Endothelial cell (in vitro differentiated cells): ENCODE results near the gene MPZL1. TPM values are rescaled to one million over a fixed set of nuclear protein-coding genes. Genes with fewer than 3 reads are reported as not detected.

ENCODE experiments used
- DNase-seq: peaks from one replicate; pipeline ENCODE4 v3.0.0; 2021; ENCODE audit warnings: low spot score
- H3K27ac Mint-ChIP-seq: one replicate; pipeline ENCODE4 v1.8.0; 2021; ENCODE audit warnings: mixed read lengths, inconsistent platforms; ENCODE audit not compliant: unreplicated experiment
- H3K27me3 Mint-ChIP-seq: one replicate; pipeline ENCODE4 v1.8.0; 2021; ENCODE audit warnings: mild to moderate bottlenecking, moderate library complexity, mixed read lengths, inconsistent platforms; ENCODE audit not compliant: unreplicated experiment
- H3K36me3 Mint-ChIP-seq: one replicate; pipeline ENCODE4 v1.8.0; 2021; ENCODE audit warnings: mild to moderate bottlenecking, low read depth, mixed read lengths, inconsistent platforms; ENCODE audit not compliant: unreplicated experiment
- H3K4me1 Mint-ChIP-seq: one replicate; pipeline ENCODE4 v1.8.0; 2021; ENCODE audit warnings: mild to moderate bottlenecking, mixed read lengths, inconsistent platforms; ENCODE audit not compliant: unreplicated experiment
- H3K4me3 Mint-ChIP-seq: one replicate; pipeline ENCODE4 v1.8.0; 2021; ENCODE audit warnings: mild to moderate bottlenecking, mixed read lengths, inconsistent platforms; ENCODE audit not compliant: unreplicated experiment
- H3K9me3 Mint-ChIP-seq: one replicate; pipeline ENCODE4 v1.8.0; 2021; ENCODE audit warnings: mixed read lengths, inconsistent platforms; ENCODE audit not compliant: unreplicated experiment
- CTCF ChIP-seq: fragments of 200-600 bp; sonication (generic); IDR thresholded peaks from one replicate; pipeline ENCODE4 v1.5.0; 2021; ENCODE audit warnings: antibody characterized with exemption; ENCODE audit not compliant: unreplicated experiment
- total RNA-seq: library from RNA; stranded (reverse); fragmentation: NEBNext Ultra II Directional; extraction: Animal tissue kit (Norgen Biotek cat#: 25700); gene quantifications from one replicate; pipeline ENCODE4 v1.2.1, GENCODE V29; 2021; ENCODE audit not compliant: unreplicated experiment

The MPZL1 gene
- total RNA-seq, 1 donor from 2014 or later: 441 TPM

GRCh38 chr1:167832693-167833092 is 110.9 kb downstream of the MPZL1 start:
- Mint-ChIP-seq H3K4me1 (peaks cover 2% of the 10 kb centered on the region), H3K9me3 (no peaks in the 10 kb centered on the region), H3K27ac (no peak overlapping the region), H3K4me3 (no peak overlapping the region), H3K27me3 (no peaks in the 10 kb centered on the region), H3K36me3 (no peaks in the 10 kb centered on the region)
- TF ChIP-seq CTCF: no peak
- no peak for DNase-seq

GRCh38 chr1:167833904-167834303 is 112.1 kb downstream of the MPZL1 start:
- no peaks in the 10 kb centered on the region for H3K9me3 Mint-ChIP-seq
- no peak overlapping the region for H3K4me3 Mint-ChIP-seq
- peaks cover 2% of the 10 kb centered on the region for H3K4me1 Mint-ChIP-seq
- no peak overlapping the region for H3K27ac Mint-ChIP-seq
- H3K36me3 Mint-ChIP-seq: no peaks in the 10 kb centered on the region
- no peak for TF ChIP-seq CTCF
- DNase-seq: no peak
- peaks cover 8% of the 10 kb centered on the region for H3K27me3 Mint-ChIP-seq

- H3K4me3 Mint-ChIP-seq: no peak overlapping the region
- no peak for TF ChIP-seq CTCF
- H3K27me3 Mint-ChIP-seq: peaks cover 8% of the 10 kb centered on the region
These were observed 114.4 kb downstream of the MPZL1 start for GRCh38 chr1:167836197-167836596.

GRCh38 chr1:167837326-167837725 is 115.5 kb downstream of the MPZL1 start:
- no peaks in the 10 kb centered on the region for H3K9me3 Mint-ChIP-seq

More at GRCh38 chr1:167836197-167836596, 114.4 kb downstream of the MPZL1 start:
- Mint-ChIP-seq H3K36me3 (no peaks in the 10 kb centered on the region), H3K4me1 (no peaks in the 10 kb centered on the region), H3K9me3 (no peaks in the 10 kb centered on the region), H3K27ac (no peak overlapping the region)
- DNase-seq: no peak

GRCh38 chr1:167839009-167839408 is 117.2 kb downstream of the MPZL1 start:
- Mint-ChIP-seq H3K9me3 (no peaks in the 10 kb centered on the region), H3K4me3 (no peak overlapping the region), H3K27me3 (peaks cover 8% of the 10 kb centered on the region), H3K4me1 (no peaks in the 10 kb centered on the region), H3K36me3 (no peaks in the 10 kb centered on the region), H3K27ac (no peak overlapping the region)
- DNase-seq: no peak
- TF ChIP-seq CTCF: no peak

More at GRCh38 chr1:167837326-167837725, 115.5 kb downstream of the MPZL1 start:
- Mint-ChIP-seq H3K36me3 (no peaks in the 10 kb centered on the region), H3K27me3 (peaks cover 8% of the 10 kb centered on the region), H3K4me1 (no peaks in the 10 kb centered on the region), H3K27ac (no peak overlapping the region), H3K4me3 (no peak overlapping the region)
- no peak for TF ChIP-seq CTCF
- DNase-seq: no peak

Other genes starting within 250 kb of the MPZL1 start
- not detected for gene CD247, start 203.5 kb upstream of the MPZL1 start, total RNA-seq
- 22.2 TPM for gene CREG1, start 168.2 kb upstream of the MPZL1 start, total RNA-seq
- 39.5 TPM for gene RCSD1, start 91.8 kb upstream of the MPZL1 start, total RNA-seq
- 0.31 TPM for gene ADCY10, start 192.2 kb downstream of the MPZL1 start, total RNA-seq
- 21.0 TPM for gene DCAF6, start 214.7 kb downstream of the MPZL1 start, total RNA-seq
- gene MPC2, start 215.1 kb downstream of the MPZL1 start, total RNA-seq: 33.7 TPM